ENCODE measurements around the gene OR14A16. TPM values are rescaled to one million over a fixed set of nuclear protein-coding genes. Genes with fewer than 3 reads are reported as not detected.

Gene OR14A16
- total RNA-seq, 4 donors from 2014 or later: not detected

DNA sequence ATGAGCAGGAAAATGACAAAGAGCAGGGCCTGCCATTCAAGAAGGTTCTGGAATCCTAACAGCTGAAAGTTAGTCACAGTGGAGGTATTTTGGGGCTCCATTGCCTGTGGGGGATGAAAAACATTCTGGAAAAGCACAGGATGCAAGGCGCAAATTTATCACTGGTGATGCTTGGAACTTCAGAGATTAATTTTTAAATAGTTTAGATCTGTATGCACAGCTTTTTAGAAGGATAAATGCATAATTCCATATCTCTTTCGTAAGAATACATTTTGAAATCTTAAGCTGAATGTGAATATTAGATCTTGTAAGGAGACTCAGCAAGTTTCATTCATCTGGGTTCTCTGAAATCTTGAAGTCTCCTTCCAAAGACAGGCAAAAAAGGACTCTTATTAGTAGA, 17.9 kb upstream of the OR14A16 start, which contains the start of gene OR11L1:
TSS of gene OR11L1 (minus strand) at position 101 of the 400 bp plus-strand sequence. CDS start at position 101, 0 bp downstream.
- TF ChIP-seq, protein P1, sequence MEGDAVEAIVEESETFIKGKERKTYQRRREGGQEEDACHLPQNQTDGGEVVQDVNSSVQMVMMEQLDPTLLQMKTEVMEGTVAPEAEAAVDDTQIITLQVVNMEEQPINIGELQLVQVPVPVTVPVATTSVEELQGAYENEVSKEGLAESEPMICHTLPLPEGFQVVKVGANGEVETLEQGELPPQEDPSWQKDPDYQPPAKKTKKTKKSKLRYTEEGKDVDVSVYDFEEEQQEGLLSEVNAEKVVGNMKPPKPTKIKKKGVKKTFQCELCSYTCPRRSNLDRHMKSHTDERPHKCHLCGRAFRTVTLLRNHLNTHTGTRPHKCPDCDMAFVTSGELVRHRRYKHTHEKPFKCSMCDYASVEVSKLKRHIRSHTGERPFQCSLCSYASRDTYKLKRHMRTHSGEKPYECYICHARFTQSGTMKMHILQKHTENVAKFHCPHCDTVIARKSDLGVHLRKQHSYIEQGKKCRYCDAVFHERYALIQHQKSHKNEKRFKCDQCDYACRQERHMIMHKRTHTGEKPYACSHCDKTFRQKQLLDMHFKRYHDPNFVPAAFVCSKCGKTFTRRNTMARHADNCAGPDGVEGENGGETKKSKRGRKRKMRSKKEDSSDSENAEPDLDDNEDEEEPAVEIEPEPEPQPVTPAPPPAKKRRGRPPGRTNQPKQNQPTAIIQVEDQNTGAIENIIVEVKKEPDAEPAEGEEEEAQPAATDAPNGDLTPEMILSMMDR (IDR thresholded peaks at IDR 0.05; ENCODE audit: low read depth): no peak

DNA sequence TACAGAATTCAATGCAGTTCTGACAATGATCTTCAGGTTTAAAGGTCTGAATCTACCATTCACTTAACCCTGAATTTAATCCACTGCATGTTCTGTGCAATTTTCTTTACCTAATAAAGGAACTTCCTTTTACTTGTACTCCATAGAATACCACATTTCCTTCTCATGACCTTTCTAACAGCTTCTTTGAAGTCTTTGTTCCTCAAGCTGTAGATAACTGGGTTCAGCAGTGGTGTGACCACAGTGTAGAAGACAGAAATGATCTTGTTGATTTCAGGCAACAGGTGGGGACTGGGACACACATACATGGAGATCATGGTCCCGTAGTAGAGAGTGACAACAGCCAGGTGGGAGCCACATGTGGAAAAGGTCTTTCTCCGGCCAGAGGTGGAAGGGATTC, 16.9 kb upstream of the OR14A16 start:
- TF ChIP-seq, protein P1 (IDR thresholded peaks at IDR 0.05; ENCODE audit: low read depth): no peak

DNA sequence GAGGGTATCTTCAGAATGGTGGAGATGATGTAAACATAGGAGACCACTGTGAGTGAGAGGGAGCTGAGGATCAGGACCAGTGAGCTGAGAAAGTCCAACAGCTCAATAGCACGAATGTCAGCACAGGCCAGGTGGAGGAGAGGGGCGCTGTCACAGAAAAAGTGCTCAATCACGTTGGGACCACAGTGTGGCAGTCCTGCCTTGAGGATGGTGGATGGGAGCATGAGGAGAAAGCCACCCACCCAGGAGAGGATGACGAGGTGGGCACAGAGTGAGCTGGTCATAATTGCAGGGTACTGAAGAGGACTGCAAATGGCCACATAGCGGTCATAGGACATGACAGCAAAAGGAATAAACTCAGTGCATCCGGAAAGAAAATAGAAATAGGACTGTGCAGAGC, 9.7 kb upstream of the OR14A16 start:
- TF ChIP-seq, protein P1 (IDR thresholded peaks at IDR 0.05; ENCODE audit: low read depth): no peak

DNA sequence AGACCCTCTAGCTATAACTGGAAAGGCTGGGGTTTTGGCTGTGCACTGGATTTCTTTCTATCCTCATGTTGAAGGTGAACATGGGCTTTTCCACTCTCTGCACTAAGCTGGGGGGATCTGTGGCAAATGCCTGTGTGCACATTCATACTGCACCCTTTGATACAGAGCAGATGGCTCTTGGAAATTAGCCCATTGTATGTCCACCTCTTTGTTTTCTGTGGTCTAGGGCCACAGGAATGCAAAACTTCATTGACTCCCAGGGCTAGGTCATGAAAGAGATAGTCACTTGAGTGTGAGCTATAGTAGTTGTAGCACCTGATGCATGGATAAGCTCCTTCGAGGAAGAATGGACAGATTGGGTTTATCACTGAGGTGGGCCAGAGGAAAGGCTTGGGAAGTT, 5.7 kb upstream of the OR14A16 start:
- TF ChIP-seq, protein P1 (IDR thresholded peaks at IDR 0.05; ENCODE audit: low read depth): no peak

DNA sequence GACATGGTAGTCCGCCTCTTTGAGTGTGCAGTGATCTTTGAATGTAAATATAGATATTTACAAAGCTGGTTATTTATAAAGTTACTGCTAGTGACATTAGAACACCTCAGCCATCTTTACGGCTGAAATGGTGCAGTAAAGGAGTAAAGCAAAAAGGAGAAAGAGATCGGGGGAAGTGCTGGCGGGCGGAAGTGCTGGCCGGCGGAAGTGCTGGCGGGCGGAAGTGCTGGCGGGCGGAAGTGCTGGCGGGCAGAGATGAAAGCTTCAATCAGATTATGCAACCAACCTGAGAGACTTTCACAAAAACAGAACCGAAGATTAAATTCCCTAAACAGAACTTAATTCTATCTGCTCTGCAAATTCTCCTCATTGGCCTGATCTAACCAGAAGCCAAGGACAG, 1.4 kb upstream of the OR14A16 start:
- TF ChIP-seq, protein P1 (IDR thresholded peaks at IDR 0.05; ENCODE audit: low read depth): no peak

DNA sequence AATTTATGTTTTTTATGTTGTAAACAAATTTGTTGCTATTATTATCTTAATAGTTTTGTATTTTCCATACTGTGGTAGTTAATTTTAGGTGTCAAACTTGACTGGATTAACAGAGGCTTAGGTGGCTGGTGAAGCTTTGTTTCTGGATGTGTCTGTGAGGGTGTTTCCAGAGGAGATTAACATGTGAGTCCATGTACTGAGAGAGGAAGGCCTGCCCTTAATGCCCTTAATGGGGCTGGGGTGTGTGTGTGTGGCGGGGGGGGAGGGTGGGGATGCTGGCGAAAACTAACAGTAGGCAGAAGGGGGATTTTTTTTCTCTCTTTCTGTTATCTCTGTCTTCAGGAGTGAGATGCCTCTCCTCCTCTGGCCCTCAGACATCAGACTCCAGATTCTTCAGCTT, 1.9 kb downstream of the OR14A16 start:
- TF ChIP-seq, protein P1 (IDR thresholded peaks at IDR 0.05; ENCODE audit: low read depth): no peak

DNA sequence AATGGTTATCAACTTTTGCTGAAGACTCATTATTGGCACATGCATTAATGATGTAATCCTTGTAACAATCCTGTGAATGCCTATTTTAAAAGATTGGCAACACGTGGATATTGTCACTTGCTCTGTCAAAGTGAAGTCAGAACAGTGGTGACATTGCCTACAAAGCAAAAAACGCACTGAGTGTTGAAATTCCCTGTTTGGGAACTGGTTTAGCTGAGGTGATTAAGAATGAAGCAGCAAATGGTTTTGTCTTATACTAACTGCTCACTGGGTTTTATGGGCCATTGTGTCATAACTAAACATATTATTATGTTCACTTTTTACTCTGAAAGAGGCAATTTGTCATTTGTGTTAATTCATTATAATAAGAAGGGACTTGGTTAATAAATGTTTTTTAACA, 11.3 kb downstream of the OR14A16 start:
- TF ChIP-seq, protein P1 (IDR thresholded peaks at IDR 0.05; ENCODE audit: low read depth): no peak

Data from subcutaneous adipose tissue (tissue), 4 donors.